Measurements from ENCODE around the gene ZNF140.

GRCh38 chr12:133073836-133074235 is 6.9 kb upstream of the ZNF140 start:
- TF ChIP-seq CTCF (conservative IDR thresholded peaks at IDR 0.05) (no peak), ZFX (IDR thresholded peaks at IDR 0.05) (no peak)
